ENCODE results near the gene DOCK4. TPM values are rescaled to one million over a fixed set of nuclear protein-coding genes. Genes with fewer than 3 reads are reported as not detected.

DOCK4 gene
- total RNA-seq, 1 donor, result 31.8 TPM

GRCh38 chr7:111676811-111677210 is 529.4 kb downstream of the DOCK4 start:
- Histone ChIP-seq H3K9me3 (ENCODE audit: low read depth, low read length) (no peaks in the 10 kb centered on the region), H3K36me3 (ENCODE audit: insufficient read depth, low read length) (no peaks in the 10 kb centered on the region), H3K27me3 (ENCODE audit: insufficient read depth, low read length) (no peaks in the 10 kb centered on the region), H2AFZ (ENCODE audit: low read length) (no peak overlapping the region), H3K4me2 (ENCODE audit: insufficient read depth, low read length) (no peak overlapping the region), H3K4me3 (ENCODE audit: insufficient read depth, low read length) (no peak overlapping the region), H3K4me1 (ENCODE audit: insufficient read depth, low read length) (no peaks in the 10 kb centered on the region), H3K27ac (ENCODE audit: low read depth, low read length) (no peak overlapping the region), H4K20me1 (ENCODE audit: insufficient read depth, low read length) (no peaks in the 10 kb centered on the region), H3K79me2 (ENCODE audit: insufficient read depth, low read length) (no peaks in the 10 kb centered on the region)
- TF ChIP-seq CTCF (IDR thresholded peaks at IDR 0.05; ENCODE audit: extremely low read depth, low read depth, low read length), result no peak
- DNase-seq (ENCODE audit: insufficient read length, low spot score, missing footprints), result no peak

Small RNAs within 50 kb of the gene (small RNA-seq; reads per million reads assigned to genes)
- not detected for gene RNA5SP237

Other genes starting within 250 kb of the DOCK4 start
- gene ZNF277, start 296 bp upstream of the DOCK4 start, total RNA-seq, result 58.6 and 69.8 TPM in 2 replicates
- gene IFRD1, start 244.1 kb upstream of the DOCK4 start, total RNA-seq, result 90.5 and 107 TPM in 2 replicates